Measurements from ENCODE around the gene ZMAT1.

ZMAT1 gene

GRCh38 chrX:101925733-101926132, 6.1 kb downstream of the ZMAT1 start:
- Histone ChIP-seq H3K4me3 (no peak overlapping the region), H4K20me1 (no peaks in the 10 kb centered on the region), H3K4me2 (no peak overlapping the region), H3K27me3 (no peaks in the 10 kb centered on the region), H3K4me1 (no peaks in the 10 kb centered on the region), H3K27ac (no peak overlapping the region), H3K9me3 (no peaks in the 10 kb centered on the region), H3K36me3 (no peaks in the 10 kb centered on the region), H3K9ac (no peak overlapping the region)
- no peak for TF ChIP-seq Cebpa-rat (IDR thresholded peaks at IDR 0.05)

DNA sequence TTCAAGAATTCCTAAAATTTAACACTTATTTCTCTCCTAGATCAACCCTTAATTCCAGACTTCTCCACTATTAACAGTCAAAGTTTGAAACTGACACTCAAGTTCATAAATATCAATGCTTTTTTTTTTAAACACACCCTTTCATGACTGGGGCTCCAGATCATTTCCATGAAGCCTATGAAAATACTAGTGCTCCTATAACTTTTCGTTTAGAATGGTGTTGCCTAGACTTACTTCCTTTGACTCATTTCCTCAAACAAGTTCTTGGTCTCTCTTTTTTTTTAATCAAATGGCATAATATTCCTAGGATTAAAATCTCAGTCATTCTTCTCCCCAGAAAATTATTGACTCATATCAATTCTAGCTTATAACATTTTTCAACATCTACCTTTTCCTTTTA, 13.1 kb downstream of the ZMAT1 start:
- no peaks in the 10 kb centered on the region for H4K20me1 ChIP-seq
- no peak overlapping the region for H3K4me3 ChIP-seq
- H3K4me2 ChIP-seq = no peak overlapping the region
- no peaks in the 10 kb centered on the region for H3K27me3 ChIP-seq
- peaks cover 13% of the 10 kb centered on the region for H3K9me3 ChIP-seq
- no peak overlapping the region for H3K27ac ChIP-seq
- no peaks in the 10 kb centered on the region for H3K36me3 ChIP-seq
- no peak overlapping the region for H3K9ac ChIP-seq
- no peak for TF ChIP-seq Cebpa-rat (IDR thresholded peaks at IDR 0.05)
- H3K4me1 ChIP-seq = no peaks in the 10 kb centered on the region

- H3K9ac ChIP-seq = no peak overlapping the region
- no peak overlapping the region for H3K27ac ChIP-seq
- no peak overlapping the region for H3K4me3 ChIP-seq
- no peak overlapping the region for H3K4me2 ChIP-seq
- TF ChIP-seq Cebpa-rat (IDR thresholded peaks at IDR 0.05) = no peak
- H4K20me1 ChIP-seq = no peaks in the 10 kb centered on the region
- H3K27me3 ChIP-seq = no peaks in the 10 kb centered on the region
- peaks cover 49% of the 10 kb centered on the region for H3K9me3 ChIP-seq
- H3K36me3 ChIP-seq = peaks cover 18% of the 10 kb centered on the region; the same call in 1 of the 2 replicates
- H3K4me1 ChIP-seq = no peaks in the 10 kb centered on the region
These were observed 25.6 kb downstream of the ZMAT1 start for GRCh38 chrX:101906136-101906796.

DNA sequence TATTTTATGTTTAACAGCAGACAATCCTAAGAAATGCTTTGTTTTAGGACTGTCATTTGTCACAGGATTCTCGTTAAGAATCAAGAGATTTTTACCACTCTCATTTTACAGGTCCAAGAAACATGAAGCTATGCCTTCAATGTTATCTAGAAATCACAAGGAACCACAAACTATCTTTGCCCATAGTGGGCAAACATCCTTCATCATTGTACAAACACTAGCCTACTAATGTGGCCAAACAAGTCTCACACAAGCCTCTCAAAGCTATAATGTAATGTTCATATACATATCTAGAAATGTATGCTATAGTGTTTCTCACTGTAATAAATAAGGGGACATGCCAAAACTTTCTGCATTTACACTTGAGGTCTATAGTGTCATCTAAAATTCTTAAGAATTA, 26.8 kb downstream of the ZMAT1 start:
- no peaks in the 10 kb centered on the region for H3K27me3 ChIP-seq
- H3K4me2 ChIP-seq = no peak overlapping the region
- no peaks in the 10 kb centered on the region for H3K4me1 ChIP-seq
- H3K36me3 ChIP-seq = peaks cover 15% of the 10 kb centered on the region; the same call in 1 of the 2 replicates
- H3K27ac ChIP-seq = no peak overlapping the region
- no peak overlapping the region for H3K4me3 ChIP-seq
- TF ChIP-seq Cebpa-rat (IDR thresholded peaks at IDR 0.05) = no peak
- H3K9me3 ChIP-seq = peaks cover 37% of the 10 kb centered on the region
- H3K9ac ChIP-seq = no peak overlapping the region
- H4K20me1 ChIP-seq = no peaks in the 10 kb centered on the region
